ENCODE measurements around the gene CHRD.

CHRD gene

GRCh38 chr3:184358921-184359350 is 20.9 kb upstream of the CHRD start:
- no peak overlapping the region for H3K4me3 ChIP-seq (ENCODE audit: low read depth, low read length)
- H3K4me1 ChIP-seq: no peaks in the 10 kb centered on the region
- H3K36me3 ChIP-seq: no peaks in the 10 kb centered on the region
- no peak for TF ChIP-seq CTCF (IDR thresholded peaks at IDR 0.05; ENCODE audit: low read depth, low read length)
- no peaks in the 10 kb centered on the region for H3K27me3 ChIP-seq
- H3K9me3 ChIP-seq: no peaks in the 10 kb centered on the region
- DNase-seq: no peak

GRCh38 chr3:184359610-184360009 is 20.2 kb upstream of the CHRD start:
- H3K4me3 ChIP-seq (ENCODE audit: low read depth, low read length): no peak overlapping the region
- H3K4me1 ChIP-seq: no peaks in the 10 kb centered on the region
- H3K27me3 ChIP-seq: no peaks in the 10 kb centered on the region
- no peak for TF ChIP-seq CTCF (IDR thresholded peaks at IDR 0.05; ENCODE audit: low read depth, low read length)
- H3K9me3 ChIP-seq: no peaks in the 10 kb centered on the region
- H3K36me3 ChIP-seq: peaks cover 2% of the 10 kb centered on the region
- DNase-seq: no peak

GRCh38 chr3:184360070-184360928 is 19.6 kb upstream of the CHRD start:
- TF ChIP-seq CTCF (IDR thresholded peaks at IDR 0.05; ENCODE audit: low read depth, low read length): no peak

GRCh38 chr3:184360929-184361531 is 18.8 kb upstream of the CHRD start:
- Histone ChIP-seq H3K36me3 (peaks cover 10% of the 10 kb centered on the region), H3K4me1 (no peaks in the 10 kb centered on the region), H3K27me3 (no peaks in the 10 kb centered on the region), H3K4me3 (ENCODE audit: low read depth, low read length) (peak overlapping the region; percentile 86), H3K9me3 (no peaks in the 10 kb centered on the region)
- no peak for DNase-seq
- TF ChIP-seq CTCF (IDR thresholded peaks at IDR 0.05; ENCODE audit: low read depth, low read length): no peak

More at GRCh38 chr3:184360070-184360928, 19.6 kb upstream of the CHRD start:
- H3K9me3 ChIP-seq: no peaks in the 10 kb centered on the region
- H3K36me3 ChIP-seq: peaks cover 9% of the 10 kb centered on the region
- no peak for DNase-seq
- H3K4me1 ChIP-seq: no peaks in the 10 kb centered on the region
- H3K27me3 ChIP-seq: no peaks in the 10 kb centered on the region
- peak overlapping the region; percentile 86 for H3K4me3 ChIP-seq (ENCODE audit: low read depth, low read length)

GRCh38 chr3:184361532-184361931 is 18.3 kb upstream of the CHRD start, which contains the start of the genes CLCN2 and POLR2H:
Gene CLCN2, minus strand, starts transcription at chr3:184361605. Its CDS starts 126 bp downstream, at chr3:184361479.
Gene POLR2H, plus strand, starts transcription at chr3:184361710. Its CDS starts 1,783 bp downstream, at chr3:184363493.
- Histone ChIP-seq H3K9me3 (no peaks in the 10 kb centered on the region), H3K4me1 (no peaks in the 10 kb centered on the region), H3K36me3 (peaks cover 13% of the 10 kb centered on the region), H3K27me3 (no peaks in the 10 kb centered on the region), H3K4me3 (ENCODE audit: low read depth, low read length) (peak within 1 kb of the TSS; percentile 86)
- no peak for TF ChIP-seq CTCF (IDR thresholded peaks at IDR 0.05; ENCODE audit: low read depth, low read length)
- DNase-seq: peak; percentile 81
